ENCODE data around the gene FANK1. TPM values are rescaled to one million over a fixed set of nuclear protein-coding genes. Genes with fewer than 3 reads are reported as not detected.
"Not testable (repeated sequence)": the region's sequence is repeated elsewhere in the genome, so short reads cannot be mapped to it uniquely, and the experiment has no call there.

The FANK1 gene
- polyA plus RNA-seq, 12 donors: 0.19 to 6.1 (median 0.98) TPM; not detected in 2

- DNase-seq: no peak
Measured at GRCh38 chr10:126021833-126022500, 125.6 kb downstream of the FANK1 start.

GRCh38 chr10:126022841-126023240 is 126.5 kb downstream of the FANK1 start:
- no peak for DNase-seq

- DNase-seq: no peak
Measured at GRCh38 chr10:126027692-126028091, 131.3 kb downstream of the FANK1 start.

GRCh38 chr10:126029999-126030398 is 133.6 kb downstream of the FANK1 start:
- DNase-seq: no peak

GRCh38 chr10:126034586-126034985 is 138.2 kb downstream of the FANK1 start:
- no peak for DNase-seq

- no peak for DNase-seq
Measured at GRCh38 chr10:126036515-126036914, 140.2 kb downstream of the FANK1 start.

GRCh38 chr10:126037946-126038345 is 141.6 kb downstream of the FANK1 start:
- no peak for DNase-seq

GRCh38 chr10:126041117-126041516 is 144.8 kb downstream of the FANK1 start:
- DNase-seq: no peak

- DNase-seq: peak; percentile 77
Measured at GRCh38 chr10:126041804-126042231, 145.5 kb downstream of the FANK1 start.

GRCh38 chr10:126042354-126042753 is 146.0 kb downstream of the FANK1 start:
- DNase-seq: no peak

GRCh38 chr10:126042906-126043305 is 146.5 kb downstream of the FANK1 start:
- no peak for DNase-seq

GRCh38 chr10:126043389-126043788 is 147.0 kb downstream of the FANK1 start:
- DNase-seq: no peak

GRCh38 chr10:126045861-126046260 is 149.5 kb downstream of the FANK1 start:
- no peak for DNase-seq

GRCh38 chr10:126046831-126047230 is 150.5 kb downstream of the FANK1 start:
- no peak for DNase-seq

GRCh38 chr10:126047749-126048148 is 151.4 kb downstream of the FANK1 start:
- DNase-seq: not testable (repeated sequence)

GRCh38 chr10:126049759-126050700 is 153.7 kb downstream of the FANK1 start:
- no peak for DNase-seq

GRCh38 chr10:126052171-126052570 is 155.8 kb downstream of the FANK1 start:
- DNase-seq: no peak

- no peak for DNase-seq
Measured at GRCh38 chr10:126054191-126054590, 157.8 kb downstream of the FANK1 start.

GRCh38 chr10:126057494-126057893 is 161.1 kb downstream of the FANK1 start:
- no peak for DNase-seq

GRCh38 chr10:126058104-126058503 is 161.7 kb downstream of the FANK1 start:
- no peak for DNase-seq

GRCh38 chr10:126058507-126058906 is 162.1 kb downstream of the FANK1 start:
- no peak for DNase-seq
